COR-L47 (cell line): ENCODE measurements around the gene OR13G1.
"Not testable (repeated sequence)": the region's sequence is repeated elsewhere in the genome, so short reads cannot be mapped to it uniquely, and the experiment has no call there.

Source experiments
- DNase-seq: peaks from one replicate; lab custom pipeline; 2025; lab: John Stamatoyannopoulos, UW

The OR13G1 gene

GRCh38 chr1:247679639-247680038, at the start of gene OR13G1:
Gene OR13G1 (minus strand): TSS chr1:247679739. CDS start chr1:247673041, 6,698 bp downstream.
- no peak for DNase-seq

GRCh38 chr1:247721222-247721621, 41.7 kb upstream of the OR13G1 start:
- no peak for DNase-seq

- DNase-seq: no peak
Measured at GRCh38 chr1:247716546-247716945, 37.0 kb upstream of the OR13G1 start, which contains the start of gene OR6F1. Gene OR6F1 (minus strand): TSS chr1:247716646. CDS start chr1:247712755, 3,891 bp downstream.

- DNase-seq: no peak
Measured at GRCh38 chr1:247713753-247714152, 34.2 kb upstream of the OR13G1 start.

- DNase-seq: not testable (repeated sequence)
Measured at GRCh38 chr1:247710681-247711080, 31.1 kb upstream of the OR13G1 start.

GRCh38 chr1:247701338-247701737, 21.8 kb upstream of the OR13G1 start:
- no peak for DNase-seq

GRCh38 chr1:247681288-247681897, 1.9 kb upstream of the OR13G1 start:
- peak; percentile 38 for DNase-seq

GRCh38 chr1:247680171-247680570, 632 bp upstream of the OR13G1 start:
- DNase-seq: no peak

- no peak for DNase-seq
Measured at GRCh38 chr1:247669225-247669624, 10.3 kb downstream of the OR13G1 start.

GRCh38 chr1:247656221-247656875, 23.2 kb downstream of the OR13G1 start:
- DNase-seq: no peak

- no peak for DNase-seq
Measured at GRCh38 chr1:247653040-247653439, 26.5 kb downstream of the OR13G1 start.

GRCh38 chr1:247647864-247648263, 31.7 kb downstream of the OR13G1 start:
- peak; percentile 44 for DNase-seq

- no peak for DNase-seq
Measured at GRCh38 chr1:247646867-247647266, 32.7 kb downstream of the OR13G1 start.

- DNase-seq: no peak
Measured at GRCh38 chr1:247642742-247643141, 36.8 kb downstream of the OR13G1 start.

GRCh38 chr1:247639381-247639981, 40.1 kb downstream of the OR13G1 start:
- no peak for DNase-seq

- DNase-seq: no peak
Measured at GRCh38 chr1:247638781-247639180, 40.8 kb downstream of the OR13G1 start.

- no peak for DNase-seq
Measured at GRCh38 chr1:247638011-247638410, 41.5 kb downstream of the OR13G1 start.

GRCh38 chr1:247627951-247628350, 51.6 kb downstream of the OR13G1 start:
- no peak for DNase-seq
